Heart left ventricle (tissue), 16 donors: ENCODE results near the gene DYRK2. TPM values are rescaled to one million over a fixed set of nuclear protein-coding genes. Genes with fewer than 3 reads are reported as not detected.

Experiments used
- ATAC-seq, 4 donors: fragments of 200-7000 bp; cut with Tn5 transposase; one replicate each; pipeline ENCODE4 v1.9.1; 2020 to 2022; ENCODE audit warnings: moderate library complexity in 4 of 4, mild to moderate bottlenecking in 3 of 4, moderate number of reproducible peaks in 1 of 4
- DNase-seq, 5 donors: peaks; one replicate each; pipeline ENCODE4 v3.0.0-alpha.2; 2020
- H3K27ac ChIP-seq, 12 donors: fragments of 200-600 bp; sonication (generic) in 4 of 12; one replicate each; pipeline versions ENCODE4 v1.5.0 to v1.8.0; 2016 to 2022; ENCODE audit warnings: mild to moderate bottlenecking in 2 of 12
- H3K27me3 ChIP-seq, 9 donors: fragments of 200-600 bp; sonication (generic) in 2 of 9; one replicate each; pipeline versions ENCODE4 v1.5.1 to v1.8.0; 2016 to 2022; ENCODE audit warnings: mild to moderate bottlenecking in 3 of 9
- H3K36me3 ChIP-seq, 9 donors: fragments of 200-600 bp; sonication (generic) in 2 of 9; one replicate each; pipeline versions ENCODE4 v1.5.0 to v1.8.0; 2018 to 2022; ENCODE audit warnings: mild to moderate bottlenecking in 2 of 9
- H3K4me1 ChIP-seq, 12 donors: fragments of 200-600 bp; sonication (generic) in 4 of 12; one replicate each; pipeline versions ENCODE4 v1.5.0 to v1.8.0; 2016 to 2022; ENCODE audit warnings: mild to moderate bottlenecking in 3 of 12
- H3K4me3 ChIP-seq, 12 donors: fragments of 200-600 bp; sonication (generic) in 4 of 12; one replicate each; pipeline versions ENCODE4 v1.5.0 to v1.8.0; 2017 to 2022; ENCODE audit warnings: mild to moderate bottlenecking in 9 of 12, moderate library complexity in 4 of 12
- H3K9me3 ChIP-seq, 12 donors: fragments of 200-600 bp; sonication (generic) in 4 of 12; one replicate each; pipeline versions ENCODE4 v1.5.0 to v1.8.0; 2016 to 2022; ENCODE audit warnings: mild to moderate bottlenecking in 1 of 12
- CTCF ChIP-seq, 12 donors: fragments of 200-600 bp; sonication (generic) in 4 of 12; IDR thresholded peaks; one replicate each; pipeline versions ENCODE4 v1.5.0 to v1.8.0; 2018 to 2022; ENCODE audit warnings: antibody characterized with exemption in 12 of 12, mild to moderate bottlenecking in 5 of 12
- POLR2A ChIP-seq, 2 donors: fragments of 450-650 bp; IDR thresholded peaks; one replicate each; pipeline ENCODE4 v1.6.1; 2017; ENCODE audit warnings: antibody characterized with exemption in 2 of 2, mild to moderate bottlenecking in 2 of 2, moderate library complexity in 2 of 2
- WGBS, 4 donors: extraction: QIAGEN DNeasy Blood & Tissue Kit in 2 of 4; methylation state at CpG; one replicate each; pipeline versions ENCODE4 v1.1.5 to v1.1.7; 2013 to 2018; 5-methylcytosine and 5-hydroxymethylcytosine counted together
- intact Hi-C, 10 donors: fragments of 100-400 bp; cut with DNase I; formaldehyde crosslinking; loops; one replicate each; pipeline versions ENCODE4 v1.11.1 to v1.14.2; 2022
- polyA plus RNA-seq, 2 donors: library from polyadenylated mRNA; stranded (reverse); fragments of 200-250 nt; gene quantifications; one replicate each; pipeline ENCODE4 v1.2.3, GENCODE V29; 2013
- total RNA-seq, 9 donors: library from RNA; depleted of rRNA in 2 of 9; stranded (reverse); fragments of >200 nt in 2 of 9; fragmentation: NEBNext Ultra II Directional in 3 of 9; extraction: Animal tissue kit (Norgen Biotek cat#: 25700) in 3 of 9; gene quantifications; one replicate each; pipeline versions ENCODE4 v1.1.0 to v1.2.4, GENCODE V29; 2016 to 2023
- donor health status: ischemic (EF 13 %, LVEDD 7.1; RV severe dilation, severe dysfunction).
- donor health status: healthy with polysubstance abuse.
- donor health status: DM: no; HTN: yes; CAD: no.
- donor health status: DM: no; HTN: no; CAD: no.
- donor health status: ischemic (EF 25% LVEDD 6.9; RV normal size, moderate dysfunction).
- donor health status: ischemic (EF 25% LVEDD 5.7; RV mildly dilated, moderate dysfunction).
- donor health status: healthy.
- donor health status: DM: yes; HTN: yes; CAD: no.
- donor health status: ischemic (EF 35%, LVEDD 5.7; RV mildly dilated, moderate dysfunction).
- donor health status: nonischemic (EF 11% LVEDD 7.7; RV severe dilation, severe dysfunction).
- donor health status: DM: yes; HTN: yes; CAD: no.
- donor health status: PGD.
- donor health status: ischemic (EF 29% LVEDD 5.4; RV normal size, mild dysfunction).
- donor health status: nonischemic (EF 23%, LVEDD 6.1; RV moderate dilation, normal function).

DYRK2 gene
- total and polyA plus RNA-seq, 11 donors: 7.8 to 62.9 (median 37.8) TPM

GRCh38 chr12:67661311-67662021, 12.9 kb downstream of the DYRK2 start:
- no peak for TF ChIP-seq POLR2A (IDR thresholded peaks at IDR 0.05)
- TF ChIP-seq CTCF (IDR thresholded peaks at IDR 0.05): no peak
- Histone ChIP-seq H3K4me1 (peaks cover 2 to 95% (median 77%) of the 10 kb centered on the region in 12 donors), H3K36me3 (peaks cover 0 to 65% (median 34%) of the 10 kb centered on the region in 9 donors), H3K27ac (peak overlapping the region in 6 of 12 donors; percentile 1 to 76 (median 38)), H3K9me3 (no peaks in the 10 kb centered on the region), H3K27me3 (no peaks in the 10 kb centered on the region), H3K4me3 (no peak overlapping the region)
- 42 to 52% (median 48%) methylated on average over 4 of the region's 4 CpGs for WGBS, 4 donors
- intact Hi-C loops: loop anchor here in 2 of 10 donors (10.0 kb wide), 2 partner anchors 123 to 307 kb away; no protein-coding TSS in a partner anchor
- DNase-seq: no peak
- peak; percentile 56 to 71 (median 57) for ATAC-seq

- intact Hi-C loops: loop anchor here in 2 of 10 donors (10.0 kb wide), 2 partner anchors 122 to 308 kb away; no protein-coding TSS in a partner anchor
- WGBS, 4 donors: 36 to 46% (median 41%) methylated on average over 3 of the region's 3 CpGs
- no peak for TF ChIP-seq POLR2A (IDR thresholded peaks at IDR 0.05)
- TF ChIP-seq CTCF (IDR thresholded peaks at IDR 0.05): peak in 1 of 12 donors; percentile 11
- H3K27me3 ChIP-seq: no peaks in the 10 kb centered on the region
- peak in 3 of 4 donors; percentile 36 to 55 (median 54) for ATAC-seq
- no peak for DNase-seq
- peak overlapping the region in 8 of 12 donors; percentile 0 to 76 (median 38) for H3K27ac ChIP-seq
- no peak overlapping the region for H3K4me3 ChIP-seq
- H3K4me1 ChIP-seq: peaks cover 7 to 99% (median 88%) of the 10 kb centered on the region in 12 donors
- H3K9me3 ChIP-seq: no peaks in the 10 kb centered on the region
- peaks cover 0 to 49% (median 19%) of the 10 kb centered on the region in 9 donors for H3K36me3 ChIP-seq
Observed at GRCh38 chr12:67662910-67663538, 14.5 kb downstream of the DYRK2 start.

- DNase-seq (no peak), ATAC-seq (no peak)
- H3K4me1 ChIP-seq: peaks cover 7 to 99% (median 81%) of the 10 kb centered on the region in 12 donors
- no peak overlapping the region for H3K4me3 ChIP-seq
- no peaks in the 10 kb centered on the region for H3K9me3 ChIP-seq
- intact Hi-C loops: loop anchor here in 2 of 10 donors (10.0 kb wide), 2 partner anchors 121 to 309 kb away; no protein-coding TSS in a partner anchor
- TF ChIP-seq CTCF (IDR thresholded peaks at IDR 0.05) (no peak), POLR2A (IDR thresholded peaks at IDR 0.05) (no peak)
- H3K36me3 ChIP-seq: peaks cover 0 to 38% (median 7%) of the 10 kb centered on the region in 9 donors
- no peak overlapping the region for H3K27ac ChIP-seq
- H3K27me3 ChIP-seq: no peaks in the 10 kb centered on the region
- WGBS, 4 donors: 53 to 55% (median 54%) methylated on average over 2 of the region's 2 CpGs
Observed at GRCh38 chr12:67664171-67664570, 15.6 kb downstream of the DYRK2 start.

- Histone ChIP-seq H3K4me1 (peaks cover 5 to 93% (median 76%) of the 10 kb centered on the region in 12 donors), H3K27ac (peak overlapping the region in 1 of 12 donors; percentile 3), H3K36me3 (peaks cover 0 to 24% (median 0%) of the 10 kb centered on the region in 9 donors), H3K27me3 (no peaks in the 10 kb centered on the region), H3K4me3 (no peak overlapping the region), H3K9me3 (no peaks in the 10 kb centered on the region)
- DNase-seq (no peak), ATAC-seq (no peak)
- WGBS, 4 donors: 52 to 65% (median 60%) methylated on average over 1 of the region's 1 CpG
- intact Hi-C loops: loop anchor here in 2 of 10 donors (10.0 kb wide), 2 partner anchors 119 to 311 kb away; no protein-coding TSS in a partner anchor
- TF ChIP-seq CTCF (IDR thresholded peaks at IDR 0.05) (no peak), POLR2A (IDR thresholded peaks at IDR 0.05) (no peak)
Observed at GRCh38 chr12:67665679-67666078, 17.1 kb downstream of the DYRK2 start.
